ENCODE measurements around the gene NR1H2. TPM values are rescaled to one million over a fixed set of nuclear protein-coding genes. Genes with fewer than 3 reads are reported as not detected.
"Not testable (repeated sequence)": the region's sequence is repeated elsewhere in the genome, so short reads cannot be mapped to it uniquely, and the experiment has no call there.

Gene NR1H2
- total RNA-seq, 4 donors from 2014 or later = 80.2 to 125 (median 93.7) TPM

DNA sequence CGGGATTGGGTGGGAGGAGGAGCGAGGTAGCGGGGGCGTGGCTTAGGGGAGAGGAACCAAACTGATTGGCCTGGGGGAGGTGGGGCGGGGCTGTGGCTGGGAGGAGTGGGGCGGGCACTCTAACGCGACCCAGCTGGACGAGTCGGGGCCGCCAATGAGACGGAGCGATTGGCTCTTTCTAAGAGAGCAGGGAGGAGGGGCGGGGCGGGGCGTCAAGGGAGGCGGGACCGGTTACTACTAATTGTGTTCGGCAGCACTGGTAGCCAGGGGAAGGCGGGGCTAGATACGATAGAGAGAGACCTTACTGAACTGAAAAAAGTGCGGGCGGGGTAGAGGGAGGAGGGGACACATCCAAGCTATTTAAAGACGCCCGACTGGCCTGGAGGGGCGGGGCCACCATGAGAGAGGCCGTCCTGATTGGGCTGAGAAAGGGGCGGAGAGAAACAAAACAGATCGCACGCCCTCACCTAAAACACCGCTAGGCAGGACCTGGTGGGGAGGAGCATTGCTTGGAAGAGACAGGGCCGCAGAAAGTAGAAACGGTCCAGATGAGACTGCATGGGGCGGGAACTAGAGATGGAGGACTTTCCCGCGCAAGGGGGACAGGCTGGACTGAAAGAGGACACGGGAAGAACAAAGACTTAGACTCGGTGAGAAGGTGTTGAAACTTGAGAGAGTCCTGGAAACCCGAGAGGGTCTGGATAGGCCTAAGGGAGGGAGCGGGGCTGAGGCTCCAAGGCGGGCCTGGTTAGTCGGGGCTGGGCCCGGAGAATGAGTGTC lies 46.9 kb upstream of the NR1H2 start, which contains the start of gene KCNC3:
Gene KCNC3, minus strand, starts transcription at position 232 of the 780 bp plus-strand sequence. CDS start 295 bp downstream, outside the sequence.
- H3K27ac ChIP-seq = peak within 1 kb of the TSS; percentile 28 to 81 (median 70)
- TF ChIP-seq POLR2A (IDR thresholded peaks at IDR 0.05) = peak in 1 of 2 donors; percentile 59
- TF ChIP-seq, protein P1, sequence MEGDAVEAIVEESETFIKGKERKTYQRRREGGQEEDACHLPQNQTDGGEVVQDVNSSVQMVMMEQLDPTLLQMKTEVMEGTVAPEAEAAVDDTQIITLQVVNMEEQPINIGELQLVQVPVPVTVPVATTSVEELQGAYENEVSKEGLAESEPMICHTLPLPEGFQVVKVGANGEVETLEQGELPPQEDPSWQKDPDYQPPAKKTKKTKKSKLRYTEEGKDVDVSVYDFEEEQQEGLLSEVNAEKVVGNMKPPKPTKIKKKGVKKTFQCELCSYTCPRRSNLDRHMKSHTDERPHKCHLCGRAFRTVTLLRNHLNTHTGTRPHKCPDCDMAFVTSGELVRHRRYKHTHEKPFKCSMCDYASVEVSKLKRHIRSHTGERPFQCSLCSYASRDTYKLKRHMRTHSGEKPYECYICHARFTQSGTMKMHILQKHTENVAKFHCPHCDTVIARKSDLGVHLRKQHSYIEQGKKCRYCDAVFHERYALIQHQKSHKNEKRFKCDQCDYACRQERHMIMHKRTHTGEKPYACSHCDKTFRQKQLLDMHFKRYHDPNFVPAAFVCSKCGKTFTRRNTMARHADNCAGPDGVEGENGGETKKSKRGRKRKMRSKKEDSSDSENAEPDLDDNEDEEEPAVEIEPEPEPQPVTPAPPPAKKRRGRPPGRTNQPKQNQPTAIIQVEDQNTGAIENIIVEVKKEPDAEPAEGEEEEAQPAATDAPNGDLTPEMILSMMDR (IDR thresholded peaks at IDR 0.05) = no peak
- peak in 1 of 2 donors; percentile 67 for TF ChIP-seq EP300 (IDR thresholded peaks at IDR 0.05)
- DNase-seq (ENCODE audit: low spot score in 2 of 2) = peak; percentile 90 to 94
- peak within 1 kb of the TSS in 3 of 4 donors; percentile 19 to 48 (median 23) for H3K4me3 ChIP-seq
- H3K36me3 ChIP-seq = no peaks in the 10 kb centered on the region
- no peaks in the 10 kb centered on the region for H3K9me3 ChIP-seq
- WGBS, 2 donors = 1 to 2% methylated on average over 37 to 43 of the region's 43 CpGs
- peaks cover 0 to 68% (median 19%) of the 10 kb centered on the region in 4 donors for H3K4me1 ChIP-seq
- H3K27me3 ChIP-seq = peaks cover 0 to 77% of the 10 kb centered on the region in 2 donors

DNA sequence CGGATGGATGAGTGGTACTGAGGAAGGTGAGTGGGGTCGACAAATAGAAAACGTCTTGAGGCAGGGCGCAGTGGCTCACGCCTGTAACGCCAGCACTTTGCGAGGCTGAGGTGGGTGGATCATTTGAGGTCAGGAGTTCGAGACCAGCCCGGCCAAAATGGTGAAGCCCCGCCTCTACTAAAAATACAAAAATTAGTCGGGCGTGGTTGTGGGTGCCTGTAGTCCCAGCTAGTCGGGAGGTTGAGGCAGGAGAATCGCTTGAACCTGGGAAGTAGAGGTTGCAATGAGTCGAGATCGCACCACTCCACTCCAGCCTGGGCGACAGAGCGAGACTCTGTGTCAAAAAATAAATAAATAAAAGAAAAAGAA lies 46.3 kb upstream of the NR1H2 start:
- Histone ChIP-seq H3K4me3 (peak overlapping the region in 1 of 4 donors; percentile 48), H3K27ac (peak overlapping the region in 3 of 4 donors; percentile 60 to 81 (median 79))
- 13 to 14% methylated on average over 18 of the region's 18 CpGs for WGBS, 2 donors

DNA sequence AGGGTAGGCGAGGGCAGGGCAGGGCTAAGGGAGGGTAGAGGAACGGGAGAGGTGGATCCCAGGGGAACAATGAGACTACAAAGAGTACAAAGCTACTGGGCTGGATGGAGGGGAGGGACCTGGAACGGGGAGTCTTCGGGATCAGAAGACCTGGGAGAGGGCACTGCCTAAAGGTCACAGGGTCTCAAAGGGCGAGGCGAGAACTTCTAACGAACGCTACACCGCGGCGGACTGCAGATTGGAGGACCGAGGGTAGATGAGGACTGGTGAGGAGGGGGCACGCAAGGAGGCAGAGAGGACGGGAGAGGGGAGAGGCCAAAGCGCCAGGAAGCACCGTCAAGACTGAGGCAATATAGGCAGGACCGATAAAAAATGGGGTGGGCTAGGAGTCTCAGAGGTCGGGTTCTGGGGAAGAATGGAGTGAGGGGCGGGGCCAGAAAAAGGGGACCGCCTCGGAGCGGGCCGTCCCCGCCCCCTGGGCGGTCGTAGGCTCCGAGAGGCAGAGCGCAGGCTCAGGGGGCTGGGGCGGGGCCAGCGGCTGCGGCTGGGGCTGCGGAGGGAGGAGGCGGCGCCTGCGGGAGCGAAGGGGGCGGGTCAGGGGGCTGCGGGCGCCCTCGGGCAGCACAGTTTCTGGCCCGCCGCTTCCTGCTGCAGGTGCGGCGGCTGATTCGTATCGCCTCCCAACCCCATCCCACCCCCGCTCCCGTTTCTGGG lies 45.7 kb upstream of the NR1H2 start:
- peak; percentile 26 for DNase-seq (ENCODE audit: low spot score in 2 of 2)
- 1% methylated on average over 48 of the region's 48 CpGs for WGBS, 2 donors
- Histone ChIP-seq H3K27me3 (peaks cover 0 to 89% of the 10 kb centered on the region in 2 donors), H3K27ac (peak overlapping the region; percentile 35 to 81 (median 58)), H3K9me3 (no peaks in the 10 kb centered on the region), H3K4me1 (peaks cover 0 to 64% (median 19%) of the 10 kb centered on the region in 4 donors), H3K4me3 (peak overlapping the region; percentile 17 to 48 (median 25)), H3K36me3 (no peaks in the 10 kb centered on the region)
- TF ChIP-seq POLR2A (IDR thresholded peaks at IDR 0.05) (no peak), EP300 (IDR thresholded peaks at IDR 0.05) (no peak)
- TF ChIP-seq, protein P1 (IDR thresholded peaks at IDR 0.05) = no peak

More for the DNA sequence above, 46.3 kb upstream of the NR1H2 start:
- H3K9me3 ChIP-seq; H3K36me3 ChIP-seq; DNase-seq (ENCODE audit: low spot score in 2 of 2): not testable (repeated sequence)
- peaks cover 0 to 83% of the 10 kb centered on the region in 2 donors for H3K27me3 ChIP-seq
- H3K4me1 ChIP-seq = peaks cover 0 to 68% (median 19%) of the 10 kb centered on the region in 4 donors

DNA sequence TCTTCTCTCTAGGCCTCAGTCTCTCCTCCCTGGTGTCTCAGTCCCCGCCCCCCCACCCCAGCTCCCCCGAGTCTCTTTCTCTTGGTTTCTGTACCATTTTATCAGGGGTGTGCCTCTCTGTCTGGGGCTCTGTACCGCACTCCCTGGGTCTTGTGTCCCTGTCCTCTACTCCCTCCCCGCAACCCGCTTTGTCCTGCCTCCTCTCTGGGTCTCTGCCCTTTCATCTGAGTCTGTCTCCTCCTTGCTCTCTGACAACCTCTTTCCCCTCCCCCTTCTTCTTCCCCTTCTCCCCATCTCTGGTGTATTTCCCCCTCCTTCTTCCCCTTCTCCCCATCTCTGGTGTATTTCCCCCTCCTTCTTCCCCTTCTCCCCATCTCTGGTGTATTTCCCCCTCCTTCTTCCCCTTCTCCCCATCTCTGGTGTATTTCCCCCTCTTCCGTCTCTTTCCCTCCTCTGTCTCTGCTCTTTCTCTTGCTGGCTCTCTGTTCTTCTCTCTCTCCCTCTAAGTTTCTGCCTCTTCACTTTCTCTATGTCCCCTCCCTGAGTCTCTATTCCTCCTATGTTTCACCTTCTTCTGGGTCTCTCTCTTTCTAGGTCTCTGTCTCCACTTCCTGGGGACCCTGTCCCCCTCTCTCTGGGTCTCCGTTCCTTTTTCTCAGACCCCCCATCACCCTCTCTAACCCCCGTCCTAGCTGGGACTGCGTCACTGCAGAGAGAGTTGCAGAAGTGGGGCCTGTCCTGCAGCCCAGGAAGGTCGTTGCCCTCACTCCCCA lies 44.9 kb upstream of the NR1H2 start:
- peaks cover 0 to 84% of the 10 kb centered on the region in 2 donors for H3K27me3 ChIP-seq
- no peaks in the 10 kb centered on the region for H3K9me3 ChIP-seq
- DNase-seq (ENCODE audit: low spot score in 2 of 2) = no peak
- H3K4me1 ChIP-seq = peaks cover 0 to 55% (median 16%) of the 10 kb centered on the region in 4 donors
- 10 to 12% methylated on average over 10 of the region's 10 CpGs for WGBS, 2 donors
- TF ChIP-seq, protein P1 (IDR thresholded peaks at IDR 0.05) = no peak
- TF ChIP-seq EP300 (IDR thresholded peaks at IDR 0.05) (no peak), POLR2A (IDR thresholded peaks at IDR 0.05) (no peak)
- no peaks in the 10 kb centered on the region for H3K36me3 ChIP-seq
- peak overlapping the region; percentile 17 to 48 (median 25) for H3K4me3 ChIP-seq
- peak overlapping the region; percentile 35 to 84 (median 51) for H3K27ac ChIP-seq

DNA sequence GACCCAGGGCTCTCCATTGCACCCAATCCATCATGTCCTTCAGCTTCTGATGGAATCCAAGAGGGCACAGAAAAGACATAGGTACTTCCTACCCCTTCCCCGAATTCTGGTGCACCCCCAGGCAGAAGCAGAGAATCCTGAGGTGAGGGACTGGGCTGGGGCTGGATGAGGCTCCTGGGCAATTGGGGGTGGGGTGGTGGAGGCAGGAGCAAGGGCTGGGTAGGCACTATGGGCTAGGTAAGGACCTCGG lies 44.3 kb upstream of the NR1H2 start:
- peaks cover 0 to 51% (median 13%) of the 10 kb centered on the region in 4 donors for H3K4me1 ChIP-seq
- peaks cover 0 to 79% of the 10 kb centered on the region in 2 donors for H3K27me3 ChIP-seq
- H3K27ac ChIP-seq = peak overlapping the region in 2 of 4 donors; percentile 2 to 84
- no peaks in the 10 kb centered on the region for H3K36me3 ChIP-seq
- no peak overlapping the region for H3K4me3 ChIP-seq
- TF ChIP-seq POLR2A (IDR thresholded peaks at IDR 0.05) = no peak
- no peaks in the 10 kb centered on the region for H3K9me3 ChIP-seq
- no peak for DNase-seq (ENCODE audit: low spot score in 2 of 2)
- WGBS, 2 donors = 11 to 20% methylated on average over 2 of the region's 2 CpGs

Data from tibial nerve (tissue), 4 donors.